A673 (cell line): ENCODE measurements around the gene GRID2. TPM values are rescaled to one million over a fixed set of nuclear protein-coding genes. Genes with fewer than 3 reads are reported as not detected.

Source experiments
- BruUV-seq: library from RNA; stranded (reverse); fragments of 400-500 nt; replicated peaks from 2 replicates; lab custom pipeline; 2021; lab: Mats Ljungman, UMichigan
- CTCF ChIA-PET: fragments of 300-600 bp; sonication (Branson Sonifier 250); formaldehyde crosslinking; loops from one replicate; lab custom pipeline; 2022; ENCODE audit warnings: antibody characterized with exemption; lab: Charles Lee
- POLR2A ChIA-PET: fragments of 300-600 bp; sonication (Branson Sonifier 250); formaldehyde crosslinking; loops from one replicate; lab custom pipeline; 2022; ENCODE audit warnings: antibody characterized with exemption; ENCODE audit not compliant: low non-redundant PET; lab: Charles Lee
- DNase-seq: peaks from one replicate; pipeline ENCODE4 v3.0.0-alpha.2; 2015; ENCODE audit warnings: low spot score
- H3K27ac ChIP-seq: fragments of 200-600 bp; sonication (generic); 2 replicates; pipeline ENCODE4 v1.5.1; 2016; ENCODE audit warnings: mixed run types, low read depth, mild to moderate bottlenecking, mixed read lengths, antibody characterized with exemption, low read length; ENCODE audit not compliant: poor library complexity, severe bottlenecking
- H3K27me3 ChIP-seq: fragments of 200-600 bp; sonication (generic); replicated peaks from 2 replicates; pipeline ENCODE4 v1.6.1; 2017; ENCODE audit warnings: mixed run types, low read depth, mild to moderate bottlenecking, mixed read lengths, antibody characterized with exemption, low read length; ENCODE audit not compliant: insufficient read depth, poor library complexity
- H3K36me3 ChIP-seq: fragments of 200-600 bp; sonication (generic); 2 replicates; pipeline ENCODE4 v1.6.1; 2016; ENCODE audit warnings: mixed run types, mild to moderate bottlenecking, mixed read lengths, antibody characterized with exemption, low read length; ENCODE audit not compliant: insufficient read depth, poor library complexity, severe bottlenecking
- H3K4me1 ChIP-seq: fragments of 200-600 bp; sonication (generic); 2 replicates; pipeline ENCODE4 v1.6.1; 2017; ENCODE audit warnings: mixed run types, mild to moderate bottlenecking, mixed read lengths, antibody characterized with exemption, low read length; ENCODE audit not compliant: insufficient read depth, poor library complexity, severe bottlenecking
- H3K4me3 ChIP-seq: fragments of 200-600 bp; sonication (generic); 2 replicates; pipeline ENCODE4 v1.5.1; 2016; ENCODE audit warnings: low read depth, mixed run types, mild to moderate bottlenecking, mixed read lengths, low read length; ENCODE audit not compliant: poor library complexity, severe bottlenecking
- H3K9me3 ChIP-seq: fragments of 200-600 bp; sonication (generic); 2 replicates; pipeline ENCODE4 v1.6.1; 2016; ENCODE audit warnings: mixed run types, low read depth, mild to moderate bottlenecking, mixed read lengths, antibody characterized with exemption, low read length; ENCODE audit not compliant: poor library complexity, severe bottlenecking
- CTCF ChIP-seq: fragments of 300-800, 200-600 bp; sonication (generic); conservative IDR thresholded peaks from 2 replicates; pipeline ENCODE4 v1.5.1; 2017; ENCODE audit warnings: low read depth, mild to moderate bottlenecking, antibody characterized with exemption, low read length, moderate library complexity, mixed read lengths
- EZH2 ChIP-seq: fragments of 200-600 bp; sonication (generic); IDR thresholded peaks from 2 replicates; pipeline ENCODE4 v1.6.1; 2017; ENCODE audit warnings: borderline replicate concordance, low read depth, mild to moderate bottlenecking, mixed read lengths, antibody characterized with exemption, low read length; ENCODE audit not compliant: poor library complexity, severe bottlenecking
- intact Hi-C: fragments of 100-400 bp; cut with micrococcal nuclease; formaldehyde crosslinking; loops from one replicate; pipeline ENCODE4 v1.10.0; 2022; ENCODE audit not compliant: unreplicated experiment
- total RNA-seq: library from RNA; stranded (reverse); gene quantifications from 2 replicates; pipeline ENCODE4 v1.2.3, GENCODE V29; 2021

The GRID2 gene
- total RNA-seq, 1 experiment from 2014 or later: not detected

- Histone ChIP-seq H3K4me1 (no peaks in the 10 kb centered on the region), H3K36me3 (no peaks in the 10 kb centered on the region), H3K9me3 (no peaks in the 10 kb centered on the region), H3K4me3 (no peak overlapping the region), H3K27ac (no peak overlapping the region), H3K27me3 (no peaks in the 10 kb centered on the region)
- ChIA-PET POLR2A (no interaction called here), CTCF (no interaction called here)
- TF ChIP-seq CTCF: no peak
- TF ChIP-seq EZH2: no peak
- no peak for DNase-seq
- intact Hi-C loops: no loop called here
- no TSS peak for BruUV-seq
Observed at GRCh38 chr4:92952897-92953296, 649.1 kb downstream of the GRID2 start.

- no peaks in the 10 kb centered on the region for H3K36me3 ChIP-seq
- no peak for DNase-seq
- no peaks in the 10 kb centered on the region for H3K27me3 ChIP-seq
- H3K9me3 ChIP-seq: no peaks in the 10 kb centered on the region
- ChIA-PET POLR2A (no interaction called here), CTCF (no interaction called here)
- H3K4me1 ChIP-seq: no peaks in the 10 kb centered on the region
- TF ChIP-seq CTCF (no peak), EZH2 (no peak)
- BruUV-seq: no TSS peak
- H3K27ac ChIP-seq: no peak overlapping the region
- H3K4me3 ChIP-seq: no peak overlapping the region
- intact Hi-C loops: no loop called here
Observed at GRCh38 chr4:92953462-92953861, 649.7 kb downstream of the GRID2 start.

GRCh38 chr4:92961881-92962280 lies 658.1 kb downstream of the GRID2 start:
- Histone ChIP-seq H3K27ac (no peak overlapping the region), H3K27me3 (no peaks in the 10 kb centered on the region), H3K9me3 (no peaks in the 10 kb centered on the region), H3K4me3 (no peak overlapping the region), H3K36me3 (no peaks in the 10 kb centered on the region), H3K4me1 (no peaks in the 10 kb centered on the region)
- ChIA-PET POLR2A (no interaction called here), CTCF (no interaction called here)
- intact Hi-C loops: no loop called here
- no TSS peak for BruUV-seq
- no peak for TF ChIP-seq CTCF
- no peak for DNase-seq
